SK-N-MC (cell line): ENCODE data around the gene FNDC3B.

Experiments
- EZH2 ChIP-seq: fragments of 200-600 bp; sonication (generic); IDR thresholded peaks from one replicate; pipeline ENCODE4 v1.6.1; 2017; ENCODE audit warnings: antibody characterized with exemption
- FOXP2 ChIP-seq: optimal IDR thresholded peaks from 2 replicates; pipeline ENCODE3; 2011; ENCODE audit warnings: mild to moderate bottlenecking, moderate library complexity; ENCODE audit not compliant: insufficient read depth; ENCODE audit errors: extremely low read length, control extremely low read depth
- POLR2AphosphoS5 ChIP-seq: IDR thresholded peaks from 2 replicates; pipeline ENCODE4 v1.6.1; 2012; ENCODE audit warnings: mild to moderate bottlenecking, low read depth, low read length, borderline replicate concordance

- no peak for TF ChIP-seq POLR2AphosphoS5
- TF ChIP-seq EZH2, result no peak
- no peak for TF ChIP-seq FOXP2
Measured at GRCh38 chr3:172170073-172170709, 130.8 kb downstream of the FNDC3B start.
